Right atrium auricular region (tissue), 2 donors: Measurements from ENCODE around the gene TGM2. TPM values are rescaled to one million over a fixed set of nuclear protein-coding genes. Genes with fewer than 3 reads are reported as not detected.
A peak's percentile ranks its signal among the peaks of the same experiment; 100 is the strongest.

Source experiments
- DNase-seq: peaks from one replicate; pipeline ENCODE4 v3.0.0-alpha.2; 2019; ENCODE audit warnings: low spot score
- H3K27ac ChIP-seq, 2 donors: fragments of 200-600 bp; sonication (generic); 1 replicate in 1 of 2; 2 replicates in 1 of 2; pipeline ENCODE4 v1.5.1; 2016 to 2019
- H3K27me3 ChIP-seq, 2 donors: fragments of 200-600 bp; sonication (generic); one replicate each; pipeline versions ENCODE4 v1.5.1 to v1.6.0; 2017 to 2019
- H3K36me3 ChIP-seq: fragments of 200-600 bp; sonication (generic); one replicate; pipeline ENCODE4 v1.5.1; 2016
- H3K4me1 ChIP-seq, 2 donors: fragments of 200-600 bp; sonication (generic); one replicate each; pipeline versions ENCODE4 v1.5.1 to v1.6.0; 2017 to 2019
- H3K4me3 ChIP-seq, 2 donors: fragments of 200-600 bp; sonication (generic); 1 replicate in 1 of 2; 2 replicates in 1 of 2; pipeline ENCODE4 v1.5.1; 2017 to 2019; ENCODE audit warnings: mild to moderate bottlenecking in 1 of 2, moderate library complexity in 1 of 2
- H3K9me3 ChIP-seq, 2 donors: fragments of 200-600 bp; sonication (generic); one replicate each; pipeline ENCODE4 v1.5.1; 2019
- CTCF ChIP-seq, 2 donors: fragments of 200-600 bp; sonication (generic); IDR thresholded peaks; one replicate each; pipeline ENCODE4 v1.5.1; 2019; ENCODE audit warnings: antibody characterized with exemption in 2 of 2
- total RNA-seq, 2 donors: library from RNA; depleted of rRNA; stranded (reverse); fragments of >200 nt; gene quantifications; one replicate each; pipeline ENCODE4 v1.1.0, GENCODE V29; 2016

Gene TGM2
- total RNA-seq, 2 donors from 2014 or later: 680 to 1,303 TPM

- no peaks in the 10 kb centered on the region for H3K36me3 ChIP-seq
- H3K9me3 ChIP-seq: no peaks in the 10 kb centered on the region
- H3K27ac ChIP-seq: no peak overlapping the region
- no peaks in the 10 kb centered on the region for H3K27me3 ChIP-seq
- DNase-seq: no peak
- no peak overlapping the region for H3K4me3 ChIP-seq
- peaks cover 0 to 26% of the 10 kb centered on the region in 2 donors for H3K4me1 ChIP-seq
- no peak for TF ChIP-seq CTCF (IDR thresholded peaks at IDR 0.05)
Observed at GRCh38 chr20:38197619-38198018, 32.5 kb upstream of the TGM2 start.

- Histone ChIP-seq H3K27me3 (no peaks in the 10 kb centered on the region), H3K9me3 (no peaks in the 10 kb centered on the region), H3K27ac (peak overlapping the region in 1 of 2 donors; percentile 61), H3K4me1 (peaks cover 0 to 26% of the 10 kb centered on the region in 2 donors), H3K36me3 (no peaks in the 10 kb centered on the region), H3K4me3 (no peak overlapping the region)
- no peak for TF ChIP-seq CTCF (IDR thresholded peaks at IDR 0.05)
- DNase-seq: no peak
Observed at GRCh38 chr20:38197217-38197616, 32.1 kb upstream of the TGM2 start.

GRCh38 chr20:38196592-38196991 lies 31.5 kb upstream of the TGM2 start:
- DNase-seq: peak; percentile 94
- no peak for TF ChIP-seq CTCF (IDR thresholded peaks at IDR 0.05)
- Histone ChIP-seq H3K9me3 (no peaks in the 10 kb centered on the region), H3K4me3 (no peak overlapping the region), H3K27me3 (no peaks in the 10 kb centered on the region), H3K27ac (peak overlapping the region; percentile 49 to 61), H3K36me3 (no peaks in the 10 kb centered on the region), H3K4me1 (peaks cover 0 to 28% of the 10 kb centered on the region in 2 donors)

GRCh38 chr20:38196076-38196475 lies 31.0 kb upstream of the TGM2 start:
- Histone ChIP-seq H3K9me3 (no peaks in the 10 kb centered on the region), H3K27me3 (no peaks in the 10 kb centered on the region), H3K4me3 (no peak overlapping the region), H3K36me3 (no peaks in the 10 kb centered on the region), H3K27ac (peak overlapping the region; percentile 49 to 61), H3K4me1 (peaks cover 0 to 33% of the 10 kb centered on the region in 2 donors)
- DNase-seq: no peak
- no peak for TF ChIP-seq CTCF (IDR thresholded peaks at IDR 0.05)

- no peak for TF ChIP-seq CTCF (IDR thresholded peaks at IDR 0.05)
- Histone ChIP-seq H3K27ac (peak overlapping the region; percentile 49 to 61), H3K9me3 (no peaks in the 10 kb centered on the region), H3K4me1 (peaks cover 0 to 39% of the 10 kb centered on the region in 2 donors), H3K36me3 (no peaks in the 10 kb centered on the region), H3K4me3 (no peak overlapping the region), H3K27me3 (no peaks in the 10 kb centered on the region)
- no peak for DNase-seq
Observed at GRCh38 chr20:38195521-38195920, 30.5 kb upstream of the TGM2 start.

- H3K27ac ChIP-seq: no peak overlapping the region
- no peaks in the 10 kb centered on the region for H3K27me3 ChIP-seq
- no peak for TF ChIP-seq CTCF (IDR thresholded peaks at IDR 0.05)
- peaks cover 0 to 43% of the 10 kb centered on the region in 2 donors for H3K4me1 ChIP-seq
- no peaks in the 10 kb centered on the region for H3K36me3 ChIP-seq
- no peaks in the 10 kb centered on the region for H3K9me3 ChIP-seq
- DNase-seq: no peak
- no peak overlapping the region for H3K4me3 ChIP-seq
Observed at GRCh38 chr20:38194971-38195504, 30.0 kb upstream of the TGM2 start.
